ENCODE measurements around the gene GPC1. TPM values are rescaled to one million over a fixed set of nuclear protein-coding genes. Genes with fewer than 3 reads are reported as not detected.
A peak's percentile ranks its signal among the peaks of the same experiment; 100 is the strongest.

The GPC1 gene
- polyA plus RNA-seq, 6 donors from 2014 or later = 0.12 to 0.47 (median 0.36) TPM; not detected in 1

- Mint-ChIP-seq H3K27me3 (peaks cover 5 to 19% (median 14%) of the 10 kb centered on the region in 3 donors), H3K4me1 (no peaks in the 10 kb centered on the region), H3K9me3 (peaks cover 0 to 3% (median 0%) of the 10 kb centered on the region in 7 donors), H3K4me3 (no peak overlapping the region), H3K36me3 (no peaks in the 10 kb centered on the region), H3K27ac (no peak overlapping the region)
- ATAC-seq (ENCODE audit: low read depth in 2 of 2) (no peak), DNase-seq (no peak)
Observed at GRCh38 chr2:240412211-240412861, 23.1 kb upstream of the GPC1 start.

- Mint-ChIP-seq H3K27ac (no peak overlapping the region), H3K36me3 (no peaks in the 10 kb centered on the region), H3K4me1 (no peaks in the 10 kb centered on the region), H3K27me3 (peaks cover 5 to 15% (median 7%) of the 10 kb centered on the region in 3 donors), H3K4me3 (no peak overlapping the region), H3K9me3 (peaks cover 0 to 4% (median under 1%) of the 10 kb centered on the region in 7 donors)
- ATAC-seq (ENCODE audit: low read depth in 2 of 2) = no peak
- DNase-seq = no peak
Observed at GRCh38 chr2:240412975-240413812, 22.3 kb upstream of the GPC1 start.

- no peaks in the 10 kb centered on the region for H3K36me3 Mint-ChIP-seq
- no peak overlapping the region for H3K4me3 Mint-ChIP-seq
- no peak for DNase-seq
- H3K27me3 Mint-ChIP-seq = peaks cover 5 to 21% (median 12%) of the 10 kb centered on the region in 3 donors
- no peak overlapping the region for H3K27ac Mint-ChIP-seq
- no peaks in the 10 kb centered on the region for H3K4me1 Mint-ChIP-seq
- ATAC-seq (ENCODE audit: low read depth in 2 of 2) = no peak
- H3K9me3 Mint-ChIP-seq = peaks cover 2 to 12% (median 5%) of the 10 kb centered on the region in 7 donors
Observed at GRCh38 chr2:240413813-240414429, 21.5 kb upstream of the GPC1 start.

DNA sequence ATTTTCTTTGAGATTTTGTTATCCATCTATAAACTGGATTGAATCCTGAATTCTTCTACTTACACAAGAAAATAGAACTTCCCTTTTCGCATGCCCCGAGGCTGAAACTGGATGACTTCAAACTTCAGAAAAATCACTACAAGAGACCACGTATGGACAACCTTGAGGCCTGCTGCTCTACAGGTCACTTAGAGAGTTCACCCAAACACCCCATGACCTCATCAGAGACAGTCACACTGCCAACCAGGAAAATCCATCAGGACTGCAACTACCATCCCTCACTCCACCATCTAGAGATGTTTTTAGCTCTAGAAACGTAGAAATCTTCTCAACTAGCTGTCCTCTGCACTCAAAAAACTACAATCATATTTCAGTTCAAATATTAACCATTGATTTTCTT, 18.6 kb upstream of the GPC1 start:
- DNase-seq (no peak), ATAC-seq (ENCODE audit: low read depth in 2 of 2) (no peak)
- Mint-ChIP-seq H3K9me3 (peaks cover 0 to 30% (median 15%) of the 10 kb centered on the region in 7 donors), H3K27me3 (peaks cover 0 to 12% (median 5%) of the 10 kb centered on the region in 3 donors), H3K4me3 (no peak overlapping the region), H3K27ac (peak overlapping the region in 1 of 6 donors; percentile 51), H3K4me1 (no peaks in the 10 kb centered on the region), H3K36me3 (no peaks in the 10 kb centered on the region)

DNA sequence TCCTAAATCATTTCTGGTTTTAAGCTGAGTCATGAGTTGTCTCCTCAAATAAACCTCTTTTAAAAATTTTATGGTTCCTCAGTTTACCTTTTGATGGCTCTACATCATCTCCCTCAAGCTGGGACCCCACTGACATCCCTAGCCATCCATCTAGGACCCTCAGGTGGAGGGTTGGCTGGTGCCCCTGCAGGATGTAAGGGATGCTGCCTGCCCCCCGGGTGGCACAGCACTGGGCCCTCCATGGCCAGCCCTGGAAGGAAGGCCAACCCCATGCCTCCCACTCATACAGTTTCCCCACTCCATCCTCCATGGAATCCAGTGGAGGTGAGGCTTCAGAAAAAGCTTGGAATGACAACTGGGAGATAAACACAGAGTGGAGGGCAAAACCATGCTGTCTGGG, 17.2 kb upstream of the GPC1 start:
- no peaks in the 10 kb centered on the region for H3K4me1 Mint-ChIP-seq
- peaks cover 0 to 12% (median 5%) of the 10 kb centered on the region in 3 donors for H3K27me3 Mint-ChIP-seq
- H3K27ac Mint-ChIP-seq = no peak overlapping the region
- H3K4me3 Mint-ChIP-seq = no peak overlapping the region
- DNase-seq (no peak), ATAC-seq (ENCODE audit: low read depth in 2 of 2) (no peak)
- H3K9me3 Mint-ChIP-seq = peaks cover 0 to 38% (median 18%) of the 10 kb centered on the region in 7 donors
- H3K36me3 Mint-ChIP-seq = no peaks in the 10 kb centered on the region

GRCh38 chr2:240419271-240419670, 16.2 kb upstream of the GPC1 start:
- no peak overlapping the region for H3K4me3 Mint-ChIP-seq
- H3K27ac Mint-ChIP-seq = no peak overlapping the region
- H3K9me3 Mint-ChIP-seq = peaks cover 0 to 40% (median 18%) of the 10 kb centered on the region in 7 donors
- H3K27me3 Mint-ChIP-seq = peaks cover 0 to 7% (median 5%) of the 10 kb centered on the region in 3 donors
- DNase-seq (no peak), ATAC-seq (ENCODE audit: low read depth in 2 of 2) (no peak)
- H3K36me3 Mint-ChIP-seq = no peaks in the 10 kb centered on the region
- H3K4me1 Mint-ChIP-seq = no peaks in the 10 kb centered on the region

DNA sequence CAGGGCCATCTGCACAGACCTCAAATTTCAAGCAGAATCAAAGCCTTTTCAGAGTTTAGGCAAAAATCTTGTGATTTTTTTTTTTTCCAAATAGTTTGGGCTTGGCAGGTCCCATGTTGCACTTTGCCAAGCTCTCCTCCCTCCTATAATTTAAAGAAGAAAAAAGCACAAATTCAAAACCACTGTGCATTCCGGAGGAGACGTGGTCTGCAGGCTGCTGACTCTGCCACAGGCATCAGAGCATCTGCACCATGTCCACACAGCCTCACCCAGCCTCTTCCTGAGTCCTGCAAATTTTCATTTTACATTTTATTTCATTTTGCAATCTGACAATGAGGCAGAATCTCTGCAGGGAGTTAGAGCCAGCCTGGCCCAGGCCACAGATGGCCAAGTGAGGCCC, 15.7 kb upstream of the GPC1 start:
- H3K9me3 Mint-ChIP-seq = peaks cover 0 to 42% (median 18%) of the 10 kb centered on the region in 7 donors
- no peak for ATAC-seq (ENCODE audit: low read depth in 2 of 2)
- H3K4me1 Mint-ChIP-seq = no peaks in the 10 kb centered on the region
- no peak for DNase-seq
- H3K4me3 Mint-ChIP-seq = no peak overlapping the region
- H3K36me3 Mint-ChIP-seq = no peaks in the 10 kb centered on the region
- H3K27me3 Mint-ChIP-seq = peaks cover 0 to 7% (median 5%) of the 10 kb centered on the region in 3 donors
- H3K27ac Mint-ChIP-seq = no peak overlapping the region

GRCh38 chr2:240420206-240421104, 15.0 kb upstream of the GPC1 start:
- H3K4me3 Mint-ChIP-seq = no peak overlapping the region
- H3K27me3 Mint-ChIP-seq = peaks cover 0 to 7% (median 5%) of the 10 kb centered on the region in 3 donors
- DNase-seq = no peak
- H3K36me3 Mint-ChIP-seq = no peaks in the 10 kb centered on the region
- peaks cover 0 to 47% (median 20%) of the 10 kb centered on the region in 7 donors for H3K9me3 Mint-ChIP-seq
- ATAC-seq (ENCODE audit: low read depth in 2 of 2) = no peak
- peak overlapping the region in 1 of 6 donors; percentile 63 for H3K27ac Mint-ChIP-seq
- no peaks in the 10 kb centered on the region for H3K4me1 Mint-ChIP-seq

DNA sequence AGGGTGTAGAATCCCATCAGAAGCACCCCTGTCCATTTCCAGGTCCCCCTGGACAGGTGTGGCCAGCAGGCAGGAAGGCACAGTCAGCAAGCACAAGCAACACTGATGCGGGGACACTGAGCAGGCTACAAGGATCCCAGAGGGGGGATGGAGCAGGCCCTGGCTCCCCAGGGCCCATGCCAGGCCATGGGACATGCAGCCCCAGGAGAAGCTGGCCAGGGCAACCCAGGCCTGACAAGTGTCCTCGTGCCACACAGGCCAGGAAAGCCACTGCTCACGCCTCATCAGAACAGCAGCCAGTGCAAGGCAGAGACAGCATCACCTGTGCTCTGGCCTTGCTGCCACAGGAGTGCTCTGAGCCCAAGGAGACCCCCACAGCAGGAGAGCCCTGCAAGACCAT, 14.1 kb upstream of the GPC1 start:
- DNase-seq (no peak), ATAC-seq (ENCODE audit: low read depth in 2 of 2) (no peak)
- Mint-ChIP-seq H3K27ac (peak overlapping the region in 1 of 6 donors; percentile 59), H3K36me3 (no peaks in the 10 kb centered on the region), H3K4me3 (no peak overlapping the region), H3K27me3 (peaks cover 0 to 11% (median 7%) of the 10 kb centered on the region in 3 donors), H3K9me3 (peaks cover 4 to 56% (median 27%) of the 10 kb centered on the region in 7 donors), H3K4me1 (no peaks in the 10 kb centered on the region)

DNA sequence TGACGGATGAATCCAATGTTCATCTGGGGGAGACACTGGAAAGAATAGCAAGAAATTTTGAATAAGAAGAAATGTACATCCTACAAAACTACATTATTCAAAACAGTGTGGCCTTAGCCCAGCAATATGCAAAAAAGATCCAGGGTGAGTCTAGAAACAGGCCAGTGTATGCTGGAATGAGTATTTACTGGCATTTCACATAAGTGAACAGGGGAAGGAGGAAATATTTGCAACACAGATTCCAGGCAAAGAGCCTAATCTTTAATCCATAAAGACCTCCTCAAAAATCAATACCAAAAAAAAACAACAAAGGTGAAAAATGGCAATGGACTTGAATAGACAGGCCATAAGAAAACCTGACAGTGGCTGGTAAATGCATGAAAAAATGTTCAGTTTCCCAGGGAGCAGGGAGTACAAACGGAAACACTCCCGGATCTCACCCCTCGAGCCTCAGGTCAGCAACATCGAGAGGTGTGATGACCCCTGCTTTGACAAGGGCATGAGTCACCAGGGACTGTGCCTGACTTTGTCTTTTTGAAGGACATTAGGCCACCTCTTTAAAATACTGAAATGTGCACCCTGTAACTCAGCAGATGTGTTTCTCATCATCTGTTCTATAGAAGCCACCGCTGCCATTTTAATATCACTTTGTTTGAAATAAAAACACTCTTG, 12.7 kb upstream of the GPC1 start:
- no peak overlapping the region for H3K4me3 Mint-ChIP-seq

DNA sequence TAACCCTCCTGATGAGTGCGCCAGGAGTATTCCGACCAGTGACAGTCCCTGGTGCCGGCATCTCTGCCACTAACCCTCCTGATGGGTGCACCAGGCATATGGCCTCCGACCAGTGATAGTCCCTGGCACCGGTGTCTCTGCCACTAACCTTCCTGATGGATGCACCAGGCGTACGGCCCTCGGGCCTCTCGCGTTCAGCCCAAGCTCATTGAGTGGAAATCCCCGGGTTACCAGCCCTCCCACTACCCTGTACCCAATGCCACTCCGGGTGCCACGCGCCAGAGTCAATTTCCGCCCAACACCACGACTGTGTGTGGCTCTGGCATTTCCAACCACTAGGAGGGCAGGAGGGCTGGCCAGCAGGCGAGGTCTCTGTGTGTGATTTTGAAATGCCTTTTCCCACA, 11.7 kb upstream of the GPC1 start:
- Mint-ChIP-seq H3K36me3 (no peaks in the 10 kb centered on the region), H3K4me3 (peak overlapping the region in 1 of 8 donors; percentile 15), H3K9me3 (peaks cover 8 to 54% (median 22%) of the 10 kb centered on the region in 7 donors), H3K27me3 (peaks cover 0 to 11% (median 6%) of the 10 kb centered on the region in 3 donors), H3K4me1 (no peaks in the 10 kb centered on the region), H3K27ac (no peak overlapping the region)
- DNase-seq (no peak), ATAC-seq (ENCODE audit: low read depth in 2 of 2) (no peak)

More for the DNA sequence above, 12.7 kb upstream of the GPC1 start:
- Mint-ChIP-seq H3K36me3 (no peaks in the 10 kb centered on the region), H3K4me1 (no peaks in the 10 kb centered on the region), H3K27me3 (peaks cover 0 to 17% (median 7%) of the 10 kb centered on the region in 3 donors), H3K27ac (no peak overlapping the region), H3K9me3 (peaks cover 8 to 59% (median 27%) of the 10 kb centered on the region in 7 donors)
- ATAC-seq (ENCODE audit: low read depth in 2 of 2) = no peak
- DNase-seq = no peak
